HG02642 (cell line): ENCODE measurements around the gene KDR.

Experiments
- ATAC-seq: cut with Tn5 transposase; IDR thresholded peaks from one replicate; pipeline ENCODE4 v1.9.1; 2021; ENCODE audit warnings: mild to moderate bottlenecking; ENCODE audit not compliant: unreplicated experiment, poor library complexity

KDR gene

GRCh38 chr4:55125087-55125721 is at the start of gene KDR:
Gene KDR (minus strand): TSS chr4:55125595. CDS start chr4:55125293, 302 bp downstream.
- ATAC-seq = no peak

GRCh38 chr4:55173580-55173979 is 48.2 kb upstream of the KDR start:
- ATAC-seq = no peak

GRCh38 chr4:55172694-55173287 is 47.4 kb upstream of the KDR start:
- ATAC-seq = no peak

GRCh38 chr4:55170462-55170861 is 45.1 kb upstream of the KDR start:
- ATAC-seq = no peak

GRCh38 chr4:55169352-55169961 is 44.1 kb upstream of the KDR start:
- no peak for ATAC-seq

- ATAC-seq = no peak
Measured at GRCh38 chr4:55162396-55162795, 37.0 kb upstream of the KDR start.

GRCh38 chr4:55161739-55162138 is 36.3 kb upstream of the KDR start:
- ATAC-seq = no peak

- no peak for ATAC-seq
Measured at GRCh38 chr4:55159851-55160250, 34.5 kb upstream of the KDR start.

- ATAC-seq = no peak
Measured at GRCh38 chr4:55158957-55159356, 33.6 kb upstream of the KDR start.

GRCh38 chr4:55157559-55158277 is 32.3 kb upstream of the KDR start:
- ATAC-seq = no peak

- ATAC-seq = no peak
Measured at GRCh38 chr4:55154933-55155332, 29.5 kb upstream of the KDR start.

- ATAC-seq = no peak
Measured at GRCh38 chr4:55154290-55154880, 29.0 kb upstream of the KDR start.

GRCh38 chr4:55143858-55144257 is 18.5 kb upstream of the KDR start:
- no peak for ATAC-seq

- no peak for ATAC-seq
Measured at GRCh38 chr4:55138367-55138766, 13.0 kb upstream of the KDR start.

- ATAC-seq = no peak
Measured at GRCh38 chr4:55136634-55137033, 11.2 kb upstream of the KDR start.

- no peak for ATAC-seq
Measured at GRCh38 chr4:55133951-55134350, 8.6 kb upstream of the KDR start.

- no peak for ATAC-seq
Measured at GRCh38 chr4:55132775-55133174, 7.4 kb upstream of the KDR start.

GRCh38 chr4:55127521-55127920 is 2.1 kb upstream of the KDR start:
- no peak for ATAC-seq

- no peak for ATAC-seq
Measured at GRCh38 chr4:55127053-55127452, 1.7 kb upstream of the KDR start.

GRCh38 chr4:55125763-55126541 is 557 bp upstream of the KDR start:
- no peak for ATAC-seq
